ENCODE measurements around the gene DMC1. TPM values are rescaled to one million over a fixed set of nuclear protein-coding genes. Genes with fewer than 3 reads are reported as not detected.
"Not testable (repeated sequence)": the region's sequence is repeated elsewhere in the genome, so short reads cannot be mapped to it uniquely, and the experiment has no call there.

The DMC1 gene
- total RNA-seq, 1 donor from 2014 or later: 11.7 TPM

DNA sequence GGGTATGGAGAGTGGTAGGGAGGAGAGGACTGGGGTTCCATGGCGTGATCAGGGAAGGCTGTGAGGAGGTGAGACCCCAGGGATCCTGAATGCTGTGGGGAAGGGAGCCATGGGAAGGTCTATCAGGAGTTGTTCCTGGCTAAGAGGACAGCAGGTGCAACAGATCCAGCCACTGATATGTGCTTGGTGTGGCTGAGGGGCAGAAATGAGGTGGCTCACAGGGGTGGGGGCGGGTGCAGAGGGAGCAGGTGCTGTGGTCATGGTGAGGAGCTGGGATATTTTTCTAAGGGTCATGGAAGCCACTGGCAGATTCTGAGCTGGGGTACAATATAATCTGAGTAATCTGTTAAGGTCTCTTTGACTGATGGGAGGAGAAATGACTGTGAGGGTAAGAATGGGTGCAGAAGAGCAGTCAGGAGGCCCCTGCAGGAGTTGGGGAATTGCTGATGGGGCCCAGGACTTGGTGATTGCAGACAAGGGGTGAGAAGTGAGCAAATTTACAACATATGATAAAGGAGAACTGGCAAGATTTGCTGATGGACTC lies 31.3 kb upstream of the DMC1 start:
- H3K9me3 Mint-ChIP-seq: no peaks in the 10 kb centered on the region
- H3K27me3 Mint-ChIP-seq (ENCODE audit: insufficient read depth): peaks cover 9% of the 10 kb centered on the region
- no peak overlapping the region for H3K4me3 Mint-ChIP-seq
- H3K36me3 Mint-ChIP-seq (ENCODE audit: low read depth): no peaks in the 10 kb centered on the region
- DNase-seq (ENCODE audit: low spot score): no peak
- no peaks in the 10 kb centered on the region for H3K4me1 Mint-ChIP-seq (ENCODE audit: low read depth)
- H3K27ac Mint-ChIP-seq: no peak overlapping the region
- intact Hi-C loops (cut with micrococcal nuclease): no loop called here

DNA sequence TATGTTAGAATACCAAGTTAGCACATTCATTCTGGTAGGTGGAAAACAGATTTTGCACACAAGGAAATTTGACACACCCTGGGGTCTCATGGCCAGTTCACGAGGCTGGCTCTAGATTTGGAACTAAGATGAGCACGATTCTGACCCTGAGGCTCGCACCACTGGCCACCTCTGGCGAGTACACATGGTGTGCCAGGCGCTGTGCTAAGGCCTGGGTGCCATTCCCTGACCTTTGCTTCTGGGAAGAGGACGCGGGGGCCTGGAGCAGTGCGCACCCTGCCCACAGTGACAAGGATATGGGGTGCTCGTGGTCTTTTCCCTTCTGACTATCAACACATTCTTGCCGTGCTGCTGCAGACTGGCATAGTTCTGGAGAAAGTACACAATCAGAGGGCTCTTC lies 29.5 kb upstream of the DMC1 start:
- Mint-ChIP-seq H3K4me1 (ENCODE audit: low read depth) (no peaks in the 10 kb centered on the region), H3K27me3 (ENCODE audit: insufficient read depth) (peaks cover 7% of the 10 kb centered on the region), H3K9me3 (no peaks in the 10 kb centered on the region), H3K36me3 (ENCODE audit: low read depth) (no peaks in the 10 kb centered on the region), H3K4me3 (no peak overlapping the region), H3K27ac (no peak overlapping the region)
- intact Hi-C loops (cut with micrococcal nuclease): no loop called here
- no peak for DNase-seq (ENCODE audit: low spot score)

- intact Hi-C loops (cut with micrococcal nuclease); H3K36me3 Mint-ChIP-seq (ENCODE audit: low read depth); H3K27ac Mint-ChIP-seq; H3K4me1 Mint-ChIP-seq (ENCODE audit: low read depth); H3K9me3 Mint-ChIP-seq; DNase-seq (ENCODE audit: low spot score); H3K4me3 Mint-ChIP-seq; H3K27me3 Mint-ChIP-seq (ENCODE audit: insufficient read depth): not testable (repeated sequence)
Measured at GRCh38 chr22:38582923-38583322, 12.9 kb upstream of the DMC1 start.

GRCh38 chr22:38578505-38578904 lies 8.5 kb upstream of the DMC1 start:
- no peak for DNase-seq (ENCODE audit: low spot score)
- H3K4me3 Mint-ChIP-seq: no peak overlapping the region
- peaks cover 7% of the 10 kb centered on the region for H3K27me3 Mint-ChIP-seq (ENCODE audit: insufficient read depth)
- intact Hi-C loops (cut with micrococcal nuclease): no loop called here
- H3K36me3 Mint-ChIP-seq (ENCODE audit: low read depth): no peaks in the 10 kb centered on the region
- H3K9me3 Mint-ChIP-seq: no peaks in the 10 kb centered on the region
- no peak overlapping the region for H3K27ac Mint-ChIP-seq
- no peaks in the 10 kb centered on the region for H3K4me1 Mint-ChIP-seq (ENCODE audit: low read depth)

DNA sequence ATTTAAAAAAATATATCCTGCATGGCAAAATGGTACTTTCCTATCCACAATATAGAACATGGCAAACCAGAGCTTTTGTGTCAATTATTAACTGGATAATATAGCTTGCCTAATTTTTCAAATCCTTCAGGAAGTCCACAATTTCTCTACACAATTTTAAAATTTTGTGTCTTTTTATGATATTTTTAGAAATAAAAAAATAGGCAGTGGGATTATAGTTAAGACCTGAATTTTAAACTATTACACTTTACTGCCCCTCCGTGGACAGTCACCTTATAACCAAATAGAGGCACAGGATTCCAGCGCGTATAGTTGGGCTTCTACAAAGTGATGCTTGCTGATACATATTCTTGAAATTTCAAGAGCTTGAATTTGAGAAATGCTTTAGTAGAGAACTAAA lies 2.1 kb upstream of the DMC1 start:
- Mint-ChIP-seq H3K27ac (no peak overlapping the region), H3K4me1 (ENCODE audit: low read depth) (peaks cover 16% of the 10 kb centered on the region), H3K4me3 (no peak overlapping the region), H3K27me3 (ENCODE audit: insufficient read depth) (no peaks in the 10 kb centered on the region), H3K9me3 (no peaks in the 10 kb centered on the region), H3K36me3 (ENCODE audit: low read depth) (no peaks in the 10 kb centered on the region)
- DNase-seq (ENCODE audit: low spot score): no peak
- intact Hi-C loops (cut with micrococcal nuclease): loop anchor here (1.0 to 5.0 kb wide), 3 partner anchors 135 to 520 kb away; partner anchors contain the start of gene GTPBP1

- intact Hi-C loops (cut with micrococcal nuclease): loop anchor here (1.0 to 5.0 kb wide), 9 partner anchors 65 to 618 kb away; partner anchors contain the start of genes C22orf23, CBY1, DDX17 and FAM227A
- DNase-seq (ENCODE audit: low spot score): peak; percentile 23
- Mint-ChIP-seq H3K4me3 (peak overlapping the region; percentile 90), H3K4me1 (ENCODE audit: low read depth) (peaks cover 16% of the 10 kb centered on the region), H3K27me3 (ENCODE audit: insufficient read depth) (no peaks in the 10 kb centered on the region), H3K27ac (peak overlapping the region; percentile 92), H3K9me3 (no peaks in the 10 kb centered on the region), H3K36me3 (ENCODE audit: low read depth) (no peaks in the 10 kb centered on the region)
Measured at GRCh38 chr22:38570779-38571364, 889 bp upstream of the DMC1 start.

DNA sequence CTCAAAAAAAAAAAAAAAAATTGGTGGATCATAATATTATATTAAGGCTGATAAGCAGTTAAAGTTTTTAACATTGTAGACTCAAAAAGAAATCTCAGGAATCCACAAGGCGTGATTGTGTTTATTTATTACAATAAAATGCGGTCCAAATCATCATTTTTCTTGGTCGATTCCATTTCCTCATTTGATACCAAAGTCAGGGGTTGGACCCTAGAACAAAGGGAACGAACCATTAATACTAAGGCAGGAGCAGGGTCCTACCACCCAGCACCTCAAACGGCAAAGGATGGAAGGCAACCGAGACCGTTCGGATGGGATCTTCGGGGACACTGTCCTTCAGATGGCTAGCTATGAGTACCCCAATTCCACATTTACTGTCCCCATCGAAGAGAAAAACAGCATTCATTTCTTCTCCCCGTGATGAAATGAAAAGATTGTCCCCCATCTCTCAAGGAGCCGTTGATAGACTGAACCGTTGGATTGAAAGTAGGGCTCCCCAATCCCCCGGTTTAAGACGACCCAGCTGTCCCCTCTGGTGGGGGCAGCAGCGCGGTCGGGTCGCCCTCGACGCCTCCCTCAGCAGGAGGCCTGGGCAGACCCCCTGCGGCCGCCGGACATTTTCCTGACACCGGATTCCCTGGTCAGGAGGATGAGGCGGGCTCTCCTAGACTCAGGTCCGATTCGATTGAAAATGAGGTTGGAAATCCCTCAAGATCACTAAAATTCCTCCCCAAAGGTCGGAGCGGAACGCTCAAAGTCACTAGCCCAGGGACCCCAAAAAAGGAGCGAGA lies 607 bp downstream of the DMC1 start:
- intact Hi-C loops (cut with micrococcal nuclease): no loop called here
- DNase-seq (ENCODE audit: low spot score): no peak
- Mint-ChIP-seq H3K36me3 (ENCODE audit: low read depth) (peaks cover 2% of the 10 kb centered on the region), H3K4me1 (ENCODE audit: low read depth) (peaks cover 16% of the 10 kb centered on the region), H3K27ac (peak overlapping the region; percentile 92), H3K4me3 (peak overlapping the region; percentile 90), H3K9me3 (no peaks in the 10 kb centered on the region), H3K27me3 (ENCODE audit: insufficient read depth) (no peaks in the 10 kb centered on the region)

DNA sequence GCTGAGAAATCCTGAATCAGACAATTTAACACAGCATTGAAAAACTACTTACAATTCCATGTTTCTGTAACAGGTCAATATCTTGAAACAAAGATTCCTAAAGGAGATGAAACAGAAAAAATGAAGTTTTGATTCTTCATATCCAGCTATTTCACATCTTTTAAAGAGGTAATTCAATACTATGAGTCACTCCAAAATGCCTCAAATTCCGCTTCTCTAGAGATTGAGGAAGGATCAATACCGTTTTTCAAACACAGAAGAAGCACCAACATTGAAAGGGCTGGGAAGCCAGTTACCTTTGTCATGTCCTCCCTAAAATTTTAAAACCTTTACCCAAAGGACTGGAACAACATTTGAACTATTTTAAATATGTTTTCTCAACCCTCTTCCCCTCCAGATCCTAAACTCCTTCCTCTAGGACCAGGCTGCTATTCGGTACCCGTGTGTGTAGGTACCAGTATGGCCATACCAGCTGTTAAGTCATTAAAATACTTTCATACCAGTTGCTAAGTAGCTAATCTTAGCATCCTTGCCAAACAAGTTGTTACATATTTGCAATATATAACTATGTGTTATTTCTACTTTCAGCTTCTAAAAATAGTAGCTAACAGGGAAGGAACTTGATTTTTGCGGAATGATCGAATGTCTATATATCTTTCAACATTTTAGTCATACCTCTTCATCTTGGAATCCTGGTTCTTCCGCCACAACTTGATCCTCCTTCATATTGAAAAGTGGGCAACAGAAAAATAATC lies 2.3 kb downstream of the DMC1 start:
- DNase-seq (ENCODE audit: low spot score): no peak
- Mint-ChIP-seq H3K9me3 (no peaks in the 10 kb centered on the region), H3K27me3 (ENCODE audit: insufficient read depth) (no peaks in the 10 kb centered on the region), H3K27ac (no peak overlapping the region), H3K36me3 (ENCODE audit: low read depth) (peaks cover 2% of the 10 kb centered on the region), H3K4me1 (ENCODE audit: low read depth) (peaks cover 16% of the 10 kb centered on the region), H3K4me3 (no peak overlapping the region)
- intact Hi-C loops (cut with micrococcal nuclease): no loop called here

GRCh38 chr22:38566726-38567504 lies 3.1 kb downstream of the DMC1 start:
- no peaks in the 10 kb centered on the region for H3K27me3 Mint-ChIP-seq (ENCODE audit: insufficient read depth)
- H3K4me3 Mint-ChIP-seq: no peak overlapping the region
- peaks cover 16% of the 10 kb centered on the region for H3K4me1 Mint-ChIP-seq (ENCODE audit: low read depth)
- intact Hi-C loops (cut with micrococcal nuclease): no loop called here
- DNase-seq (ENCODE audit: low spot score): no peak
- peaks cover 5% of the 10 kb centered on the region for H3K36me3 Mint-ChIP-seq (ENCODE audit: low read depth)
- H3K9me3 Mint-ChIP-seq: no peaks in the 10 kb centered on the region
- no peak overlapping the region for H3K27ac Mint-ChIP-seq

GRCh38 chr22:38565441-38565840 lies 4.5 kb downstream of the DMC1 start:
- Mint-ChIP-seq H3K4me1 (ENCODE audit: low read depth) (peaks cover 4% of the 10 kb centered on the region), H3K27ac (no peak overlapping the region), H3K27me3 (ENCODE audit: insufficient read depth) (no peaks in the 10 kb centered on the region), H3K4me3 (no peak overlapping the region), H3K36me3 (ENCODE audit: low read depth) (peaks cover 5% of the 10 kb centered on the region), H3K9me3 (no peaks in the 10 kb centered on the region)
- intact Hi-C loops (cut with micrococcal nuclease): no loop called here
- DNase-seq (ENCODE audit: low spot score): no peak

- peaks cover 5% of the 10 kb centered on the region for H3K36me3 Mint-ChIP-seq (ENCODE audit: low read depth)
- intact Hi-C loops (cut with micrococcal nuclease): no loop called here
- H3K4me3 Mint-ChIP-seq: no peak overlapping the region
- no peak overlapping the region for H3K27ac Mint-ChIP-seq
- H3K27me3 Mint-ChIP-seq (ENCODE audit: insufficient read depth): no peaks in the 10 kb centered on the region
- H3K4me1 Mint-ChIP-seq (ENCODE audit: low read depth): peaks cover under 1% of the 10 kb centered on the region
- DNase-seq (ENCODE audit: low spot score): no peak
- H3K9me3 Mint-ChIP-seq: no peaks in the 10 kb centered on the region
Measured at GRCh38 chr22:38564669-38565068, 5.3 kb downstream of the DMC1 start.

DNA sequence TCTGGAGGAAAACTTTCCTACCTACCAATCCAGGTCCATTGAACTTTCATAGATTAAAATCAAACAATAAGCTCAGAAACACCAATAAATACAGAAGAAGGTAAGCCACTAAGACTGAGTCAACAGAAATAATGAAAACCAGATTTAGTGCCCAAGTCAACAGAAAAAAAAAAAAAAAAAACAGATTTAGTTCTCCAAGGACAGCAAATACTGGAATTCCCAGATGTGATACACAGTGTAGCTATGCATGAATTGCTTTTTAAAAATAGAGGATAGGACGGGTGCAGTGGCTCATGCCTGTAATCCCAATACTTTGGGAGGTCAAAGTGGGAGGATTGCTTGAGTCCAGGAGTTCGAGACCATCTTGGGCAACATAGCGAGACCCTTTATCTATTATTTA lies 15.7 kb downstream of the DMC1 start:
- no peaks in the 10 kb centered on the region for H3K4me1 Mint-ChIP-seq (ENCODE audit: low read depth)
- H3K27me3 Mint-ChIP-seq (ENCODE audit: insufficient read depth): no peaks in the 10 kb centered on the region
- no peak for DNase-seq (ENCODE audit: low spot score)
- no peak overlapping the region for H3K27ac Mint-ChIP-seq
- H3K4me3 Mint-ChIP-seq: no peak overlapping the region
- intact Hi-C loops (cut with micrococcal nuclease): no loop called here
- H3K36me3 Mint-ChIP-seq (ENCODE audit: low read depth): no peaks in the 10 kb centered on the region
- no peaks in the 10 kb centered on the region for H3K9me3 Mint-ChIP-seq

Measured in activated T-helper 1 cell treated with anti-CD3 and anti-CD28 coated beads, Interleukin-12 subunit alpha, Interleukin-12 subunit beta, Interleukin-2, Interleukin-4 antibody, amounts not matched to agents 30 ng/mL and 10 ng/mL and 1 ng/mL, durations not matched to agents 14 hours and 24 hours and 36 hours (primary cell).